Hepatic stellate cell (primary cell): Measurements from ENCODE around the gene GOLT1B.

Experiments
- DNase-seq: peaks from one replicate; pipeline ENCODE4 v3.0.0; 2011; ENCODE audit warnings: low spot score

GOLT1B gene

DNA sequence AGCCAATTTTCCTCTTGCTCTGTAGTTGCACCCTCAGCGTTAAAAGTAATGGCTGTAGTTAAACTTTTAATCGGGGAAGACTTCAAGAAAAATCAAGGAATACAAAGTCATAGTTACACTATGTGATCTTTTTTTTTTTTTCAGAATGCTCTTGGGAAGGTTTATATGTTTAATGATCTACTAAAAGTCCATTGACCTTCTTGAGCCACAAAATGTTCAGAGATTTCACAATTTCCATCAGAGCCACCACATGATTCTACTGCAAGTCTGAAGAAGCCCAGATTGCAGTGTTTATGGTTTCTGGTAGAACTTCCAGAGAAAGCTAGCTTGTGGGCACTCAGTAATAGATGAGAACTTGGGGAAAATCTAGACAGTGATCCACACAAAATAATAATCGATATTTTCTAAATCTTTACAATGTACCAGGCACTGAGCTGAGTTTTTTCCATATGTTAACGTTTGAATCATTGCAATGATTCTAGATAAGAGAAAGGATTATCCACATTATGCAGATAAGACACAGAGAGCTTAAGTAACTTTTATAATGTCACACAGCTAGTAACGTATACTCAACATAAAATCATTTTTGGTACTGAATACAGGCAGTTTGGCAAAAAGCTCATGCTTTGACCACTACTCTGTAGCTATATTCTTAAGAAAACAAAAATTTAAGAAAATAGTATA lies 64.8 kb downstream of the GOLT1B start:
- no peak for DNase-seq

DNA sequence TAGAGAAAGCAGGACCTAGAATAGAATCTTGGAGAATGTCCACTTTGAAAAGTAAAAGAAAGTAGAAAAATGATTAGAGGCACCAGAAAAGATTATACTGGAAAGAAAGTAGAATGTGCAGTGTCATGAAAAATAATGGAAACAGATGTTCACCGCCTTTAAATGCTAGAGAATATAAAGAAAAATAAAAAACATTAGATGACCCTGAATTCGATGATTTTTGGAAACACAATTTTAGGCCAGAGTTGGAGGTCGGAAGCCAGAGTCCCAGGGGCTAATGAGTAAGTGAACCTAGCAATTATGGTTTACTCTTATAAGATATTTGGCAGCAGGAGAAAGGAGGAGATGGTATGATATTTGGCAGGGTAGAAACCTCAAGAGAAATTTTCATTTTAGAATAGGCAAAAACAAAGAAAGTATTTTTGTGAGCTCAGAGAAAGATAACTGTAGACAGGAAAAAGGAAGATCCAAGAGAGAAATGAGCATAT lies 65.4 kb downstream of the GOLT1B start:
- no peak for DNase-seq
